Fibroblast of lung (primary cell): ENCODE results near the gene CRACDL. TPM values are rescaled to one million over a fixed set of nuclear protein-coding genes. Genes with fewer than 3 reads are reported as not detected.

Experiments used
- DNase-seq, 2 donors: peaks; one replicate each; pipeline versions ENCODE4 v3.0.0 to v3.0.0-alpha.2; 2010; ENCODE audit warnings: low read depth in 2 of 2
- H2AFZ ChIP-seq: 2 replicates; pipeline ENCODE4 v1.5.1; 2012; ENCODE audit warnings: low read length, control low read depth, inconsistent platforms
- H3K27ac ChIP-seq: 2 replicates; pipeline ENCODE4 v1.5.1; 2011; ENCODE audit warnings: low read length, control low read depth; ENCODE audit not compliant: insufficient read depth
- H3K27me3 ChIP-seq: 2 replicates; pipeline ENCODE4 v1.5.1; 2011; ENCODE audit warnings: mild to moderate bottlenecking, low read length; ENCODE audit not compliant: control insufficient read depth, insufficient read depth
- H3K36me3 ChIP-seq: 2 replicates; pipeline ENCODE4 v1.5.1; 2011; ENCODE audit warnings: low read length; ENCODE audit not compliant: control insufficient read depth, insufficient read depth
- H3K4me1 ChIP-seq: 2 replicates; pipeline ENCODE4 v1.5.1; 2011; ENCODE audit warnings: low read length; ENCODE audit not compliant: control insufficient read depth, insufficient read depth; ENCODE audit errors: extremely low read depth
- H3K4me2 ChIP-seq: 2 replicates; pipeline ENCODE4 v1.5.1; 2011; ENCODE audit warnings: low read length, control low read depth; ENCODE audit not compliant: insufficient read depth; ENCODE audit errors: extremely low read depth
- H3K4me3 ChIP-seq, 4 experiments: fragments of 200-600 bp in 1 of 4; sonication (generic) in 1 of 4; replicated peaks in 1 of 4; 2 replicates each; pipeline ENCODE4 v1.5.1; 2011 to 2016; ENCODE audit warnings: low read length in 4 of 4, low read depth in 3 of 4, mild to moderate bottlenecking in 3 of 4, control low read depth in 2 of 4, inconsistent platforms in 1 of 4, mixed read lengths in 1 of 4; ENCODE audit not compliant: insufficient read depth in 1 of 4; ENCODE audit errors: control extremely low read depth in 1 of 4
- H3K79me2 ChIP-seq: 2 replicates; pipeline ENCODE4 v1.5.1; 2012; ENCODE audit warnings: mild to moderate bottlenecking, low read length, inconsistent platforms; ENCODE audit not compliant: control insufficient read depth, insufficient read depth
- H3K9ac ChIP-seq: 2 replicates; pipeline ENCODE4 v1.5.1; 2011; ENCODE audit warnings: mild to moderate bottlenecking, low read length, control low read depth; ENCODE audit not compliant: insufficient read depth
- H3K9me3 ChIP-seq: 2 replicates; pipeline ENCODE4 v1.5.1; 2012; ENCODE audit warnings: low read depth, low read length; ENCODE audit not compliant: control insufficient read depth, insufficient read depth
- H4K20me1 ChIP-seq: 2 replicates; pipeline ENCODE4 v1.5.1; 2011; ENCODE audit warnings: low read length; ENCODE audit not compliant: control insufficient read depth, insufficient read depth; ENCODE audit errors: extremely low read depth
- CTCF ChIP-seq, 2 donors: IDR thresholded peaks in 1 of 2; conservative IDR thresholded peaks in 1 of 2; 1 replicate in 1 of 2; 2 replicates in 1 of 2; pipeline ENCODE4 v1.5.1; 2011 to 2012; ENCODE audit warnings: low read length in 2 of 2, control low read depth in 1 of 2, inconsistent platforms in 1 of 2, low read depth in 1 of 2, mild to moderate bottlenecking in 1 of 2
- EZH2 ChIP-seq: IDR thresholded peaks from 2 replicates; pipeline ENCODE4 v1.5.1; 2012; ENCODE audit warnings: low read length, control low read depth, mild to moderate bottlenecking; ENCODE audit errors: missing control alignments
- polyA plus RNA-seq, 2 donors: library from polyadenylated mRNA; depleted of rRNA in 1 of 2; stranded (reverse) in 1 of 2; unstranded in 1 of 2; fragments of >200 nt; gene quantifications; 2 replicates each; pipeline ENCODE4 v1.2.1, GENCODE V29; 2011 to 2012; ENCODE audit warnings: missing spikeins in 1 of 2
- total RNA-seq: library from RNA; depleted of rRNA; stranded (reverse); fragments of >200 nt; gene quantifications from 2 replicates; pipeline ENCODE4 v1.2.1, GENCODE V29; 2014

CRACDL gene
- total and polyA plus RNA-seq, 2 donors (not counting 1 experiment from before 2014, with no cell fraction given) = not detected

- H3K4me2 ChIP-seq = no peak overlapping the region
- no peaks in the 10 kb centered on the region for H3K36me3 ChIP-seq
- H3K27ac ChIP-seq = no peak overlapping the region
- no peak for DNase-seq
- H3K27me3 ChIP-seq = peaks cover 4% of the 10 kb centered on the region
- no peaks in the 10 kb centered on the region for H4K20me1 ChIP-seq
- no peaks in the 10 kb centered on the region for H3K4me1 ChIP-seq
- H3K79me2 ChIP-seq = no peaks in the 10 kb centered on the region
- H2AFZ ChIP-seq = no peak overlapping the region
- no peak overlapping the region for H3K4me3 ChIP-seq
- no peak overlapping the region for H3K9ac ChIP-seq
- H3K9me3 ChIP-seq = no peaks in the 10 kb centered on the region
- TF ChIP-seq EZH2 (no peak), CTCF (conservative IDR thresholded peaks at IDR 0.05 in 1 of 2, IDR thresholded peaks at IDR 0.05 in 1 of 2; ENCODE audit: low read depth in 1 of 2, low read length in 2 of 2) (no peak)
Observed at GRCh38 chr2:98833917-98834263, 102.1 kb downstream of the CRACDL start.

GRCh38 chr2:98833172-98833916, 102.7 kb downstream of the CRACDL start:
- Histone ChIP-seq H3K9me3 (no peaks in the 10 kb centered on the region), H3K36me3 (no peaks in the 10 kb centered on the region), H4K20me1 (no peaks in the 10 kb centered on the region), H3K4me2 (no peak overlapping the region), H2AFZ (no peak overlapping the region), H3K9ac (no peak overlapping the region), H3K79me2 (no peaks in the 10 kb centered on the region), H3K27me3 (peaks cover 4% of the 10 kb centered on the region), H3K4me1 (no peaks in the 10 kb centered on the region), H3K27ac (no peak overlapping the region), H3K4me3 (no peak overlapping the region)
- TF ChIP-seq CTCF (conservative IDR thresholded peaks at IDR 0.05 in 1 of 2, IDR thresholded peaks at IDR 0.05 in 1 of 2; ENCODE audit: low read depth in 1 of 2, low read length in 2 of 2) (no peak), EZH2 (no peak)
- no peak for DNase-seq

GRCh38 chr2:98832172-98832571, 103.9 kb downstream of the CRACDL start:
- DNase-seq = no peak
- H3K27ac ChIP-seq = no peak overlapping the region
- no peaks in the 10 kb centered on the region for H3K4me1 ChIP-seq
- no peaks in the 10 kb centered on the region for H3K79me2 ChIP-seq
- H3K4me3 ChIP-seq = no peak overlapping the region
- no peak overlapping the region for H3K4me2 ChIP-seq
- TF ChIP-seq EZH2 = no peak
- TF ChIP-seq CTCF (conservative IDR thresholded peaks at IDR 0.05 in 1 of 2, IDR thresholded peaks at IDR 0.05 in 1 of 2; ENCODE audit: low read depth in 1 of 2, low read length in 2 of 2) = no peak
- H4K20me1 ChIP-seq = no peaks in the 10 kb centered on the region
- H3K9ac ChIP-seq = no peak overlapping the region
- H3K27me3 ChIP-seq = peaks cover 4% of the 10 kb centered on the region
- H3K36me3 ChIP-seq = no peaks in the 10 kb centered on the region
- H3K9me3 ChIP-seq = no peaks in the 10 kb centered on the region
- no peak overlapping the region for H2AFZ ChIP-seq
